ENCODE results near the gene ROR1.

DNA sequence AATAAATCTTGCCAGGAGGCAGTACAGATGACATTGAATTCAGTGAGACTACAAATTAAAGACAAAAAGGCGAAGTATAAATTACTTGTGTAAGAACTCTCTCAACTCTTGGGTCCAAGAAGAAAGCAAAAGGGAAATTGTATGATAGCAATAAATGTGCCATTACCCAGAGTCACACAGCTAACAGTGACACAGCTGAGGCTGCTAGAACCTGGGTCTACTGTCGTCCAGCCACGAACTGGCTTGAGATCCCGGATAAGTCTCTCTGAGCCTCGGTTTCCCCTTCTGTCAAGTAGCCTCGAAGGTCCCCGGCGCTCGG, 362 bp upstream of the ROR1 start:
- TF ChIP-seq, protein P1, sequence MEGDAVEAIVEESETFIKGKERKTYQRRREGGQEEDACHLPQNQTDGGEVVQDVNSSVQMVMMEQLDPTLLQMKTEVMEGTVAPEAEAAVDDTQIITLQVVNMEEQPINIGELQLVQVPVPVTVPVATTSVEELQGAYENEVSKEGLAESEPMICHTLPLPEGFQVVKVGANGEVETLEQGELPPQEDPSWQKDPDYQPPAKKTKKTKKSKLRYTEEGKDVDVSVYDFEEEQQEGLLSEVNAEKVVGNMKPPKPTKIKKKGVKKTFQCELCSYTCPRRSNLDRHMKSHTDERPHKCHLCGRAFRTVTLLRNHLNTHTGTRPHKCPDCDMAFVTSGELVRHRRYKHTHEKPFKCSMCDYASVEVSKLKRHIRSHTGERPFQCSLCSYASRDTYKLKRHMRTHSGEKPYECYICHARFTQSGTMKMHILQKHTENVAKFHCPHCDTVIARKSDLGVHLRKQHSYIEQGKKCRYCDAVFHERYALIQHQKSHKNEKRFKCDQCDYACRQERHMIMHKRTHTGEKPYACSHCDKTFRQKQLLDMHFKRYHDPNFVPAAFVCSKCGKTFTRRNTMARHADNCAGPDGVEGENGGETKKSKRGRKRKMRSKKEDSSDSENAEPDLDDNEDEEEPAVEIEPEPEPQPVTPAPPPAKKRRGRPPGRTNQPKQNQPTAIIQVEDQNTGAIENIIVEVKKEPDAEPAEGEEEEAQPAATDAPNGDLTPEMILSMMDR (IDR thresholded peaks at IDR 0.05): no peak
- TF ChIP-seq, protein P2, sequence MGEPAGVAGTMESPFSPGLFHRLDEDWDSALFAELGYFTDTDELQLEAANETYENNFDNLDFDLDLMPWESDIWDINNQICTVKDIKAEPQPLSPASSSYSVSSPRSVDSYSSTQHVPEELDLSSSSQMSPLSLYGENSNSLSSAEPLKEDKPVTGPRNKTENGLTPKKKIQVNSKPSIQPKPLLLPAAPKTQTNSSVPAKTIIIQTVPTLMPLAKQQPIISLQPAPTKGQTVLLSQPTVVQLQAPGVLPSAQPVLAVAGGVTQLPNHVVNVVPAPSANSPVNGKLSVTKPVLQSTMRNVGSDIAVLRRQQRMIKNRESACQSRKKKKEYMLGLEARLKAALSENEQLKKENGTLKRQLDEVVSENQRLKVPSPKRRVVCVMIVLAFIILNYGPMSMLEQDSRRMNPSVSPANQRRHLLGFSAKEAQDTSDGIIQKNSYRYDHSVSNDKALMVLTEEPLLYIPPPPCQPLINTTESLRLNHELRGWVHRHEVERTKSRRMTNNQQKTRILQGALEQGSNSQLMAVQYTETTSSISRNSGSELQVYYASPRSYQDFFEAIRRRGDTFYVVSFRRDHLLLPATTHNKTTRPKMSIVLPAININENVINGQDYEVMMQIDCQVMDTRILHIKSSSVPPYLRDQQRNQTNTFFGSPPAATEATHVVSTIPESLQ (CRISPR knock-in tag; IDR thresholded peaks at IDR 0.05): no peak
- TF ChIP-seq FOXJ3 (CRISPR knock-in tag; IDR thresholded peaks at IDR 0.05; ENCODE audit: borderline replicate concordance) (no peak), CREB1 (CRISPR knock-in tag; IDR thresholded peaks at IDR 0.05) (no peak), NR3C1 (CRISPR knock-in tag; conservative IDR thresholded peaks at IDR 0.05; ENCODE audit: low read depth) (no peak), OVOL2 (CRISPR knock-in tag; IDR thresholded peaks at IDR 0.05; ENCODE audit: borderline replicate concordance) (no peak), CBFB (CRISPR knock-in tag; IDR thresholded peaks at IDR 0.05; ENCODE audit: low read depth) (no peak), SOX15 (CRISPR knock-in tag; IDR thresholded peaks at IDR 0.05) (no peak), CREM (CRISPR knock-in tag; IDR thresholded peaks at IDR 0.05) (no peak), SMAD3 (CRISPR knock-in tag; IDR thresholded peaks at IDR 0.05; ENCODE audit: borderline replicate concordance) (no peak)
- TF ChIP-seq, protein P3, sequence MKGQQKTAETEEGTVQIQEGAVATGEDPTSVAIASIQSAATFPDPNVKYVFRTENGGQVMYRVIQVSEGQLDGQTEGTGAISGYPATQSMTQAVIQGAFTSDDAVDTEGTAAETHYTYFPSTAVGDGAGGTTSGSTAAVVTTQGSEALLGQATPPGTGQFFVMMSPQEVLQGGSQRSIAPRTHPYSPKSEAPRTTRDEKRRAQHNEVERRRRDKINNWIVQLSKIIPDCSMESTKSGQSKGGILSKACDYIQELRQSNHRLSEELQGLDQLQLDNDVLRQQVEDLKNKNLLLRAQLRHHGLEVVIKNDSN (CRISPR knock-in tag; IDR thresholded peaks at IDR 0.05): no peak
- TF ChIP-seq, protein P4, sequence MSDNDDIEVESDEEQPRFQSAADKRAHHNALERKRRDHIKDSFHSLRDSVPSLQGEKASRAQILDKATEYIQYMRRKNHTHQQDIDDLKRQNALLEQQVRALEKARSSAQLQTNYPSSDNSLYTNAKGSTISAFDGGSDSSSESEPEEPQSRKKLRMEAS (CRISPR knock-in tag; IDR thresholded peaks at IDR 0.05): no peak
- TF ChIP-seq, protein P5, sequence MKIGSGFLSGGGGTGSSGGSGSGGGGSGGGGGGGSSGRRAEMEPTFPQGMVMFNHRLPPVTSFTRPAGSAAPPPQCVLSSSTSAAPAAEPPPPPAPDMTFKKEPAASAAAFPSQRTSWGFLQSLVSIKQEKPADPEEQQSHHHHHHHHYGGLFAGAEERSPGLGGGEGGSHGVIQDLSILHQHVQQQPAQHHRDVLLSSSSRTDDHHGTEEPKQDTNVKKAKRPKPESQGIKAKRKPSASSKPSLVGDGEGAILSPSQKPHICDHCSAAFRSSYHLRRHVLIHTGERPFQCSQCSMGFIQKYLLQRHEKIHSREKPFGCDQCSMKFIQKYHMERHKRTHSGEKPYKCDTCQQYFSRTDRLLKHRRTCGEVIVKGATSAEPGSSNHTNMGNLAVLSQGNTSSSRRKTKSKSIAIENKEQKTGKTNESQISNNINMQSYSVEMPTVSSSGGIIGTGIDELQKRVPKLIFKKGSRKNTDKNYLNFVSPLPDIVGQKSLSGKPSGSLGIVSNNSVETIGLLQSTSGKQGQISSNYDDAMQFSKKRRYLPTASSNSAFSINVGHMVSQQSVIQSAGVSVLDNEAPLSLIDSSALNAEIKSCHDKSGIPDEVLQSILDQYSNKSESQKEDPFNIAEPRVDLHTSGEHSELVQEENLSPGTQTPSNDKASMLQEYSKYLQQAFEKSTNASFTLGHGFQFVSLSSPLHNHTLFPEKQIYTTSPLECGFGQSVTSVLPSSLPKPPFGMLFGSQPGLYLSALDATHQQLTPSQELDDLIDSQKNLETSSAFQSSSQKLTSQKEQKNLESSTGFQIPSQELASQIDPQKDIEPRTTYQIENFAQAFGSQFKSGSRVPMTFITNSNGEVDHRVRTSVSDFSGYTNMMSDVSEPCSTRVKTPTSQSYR (CRISPR knock-in tag; IDR thresholded peaks at IDR 0.05): no peak
- TF ChIP-seq, protein P6, sequence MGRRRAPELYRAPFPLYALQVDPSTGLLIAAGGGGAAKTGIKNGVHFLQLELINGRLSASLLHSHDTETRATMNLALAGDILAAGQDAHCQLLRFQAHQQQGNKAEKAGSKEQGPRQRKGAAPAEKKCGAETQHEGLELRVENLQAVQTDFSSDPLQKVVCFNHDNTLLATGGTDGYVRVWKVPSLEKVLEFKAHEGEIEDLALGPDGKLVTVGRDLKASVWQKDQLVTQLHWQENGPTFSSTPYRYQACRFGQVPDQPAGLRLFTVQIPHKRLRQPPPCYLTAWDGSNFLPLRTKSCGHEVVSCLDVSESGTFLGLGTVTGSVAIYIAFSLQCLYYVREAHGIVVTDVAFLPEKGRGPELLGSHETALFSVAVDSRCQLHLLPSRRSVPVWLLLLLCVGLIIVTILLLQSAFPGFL (CRISPR knock-in tag; IDR thresholded peaks at IDR 0.05; ENCODE audit: borderline replicate concordance): no peak
